Measurements from ENCODE around the gene CMTM6.
"Not testable (repeated sequence)": the region's sequence is repeated elsewhere in the genome, so short reads cannot be mapped to it uniquely, and the experiment has no call there.

The CMTM6 gene

DNA sequence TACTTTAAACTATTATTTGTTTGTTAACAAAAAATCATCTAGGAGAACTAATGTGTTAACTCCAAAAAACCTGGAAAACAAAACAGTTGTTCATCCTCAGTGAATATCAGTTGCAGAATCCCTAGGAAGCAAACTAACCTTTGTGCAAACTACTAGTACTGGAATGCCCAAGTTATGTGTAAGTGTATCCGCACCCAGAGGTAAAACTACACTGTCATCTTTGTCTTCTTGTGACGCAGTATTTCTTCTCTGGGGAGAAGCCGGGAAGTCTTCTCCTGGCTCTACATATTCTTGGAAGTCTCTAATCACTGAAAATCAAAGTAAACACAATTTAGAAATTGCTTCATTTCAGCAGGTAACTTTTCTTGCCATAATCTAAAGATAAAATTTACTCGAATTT is 38.2 kb upstream of the CMTM6 start:
- no peak overlapping the region for H3K4me3 ChIP-seq
- H3K27ac ChIP-seq = no peak overlapping the region
- no peak for TF ChIP-seq CTCF (IDR thresholded peaks at IDR 0.05)
- DNase-seq (ENCODE audit: low spot score) = no peak

DNA sequence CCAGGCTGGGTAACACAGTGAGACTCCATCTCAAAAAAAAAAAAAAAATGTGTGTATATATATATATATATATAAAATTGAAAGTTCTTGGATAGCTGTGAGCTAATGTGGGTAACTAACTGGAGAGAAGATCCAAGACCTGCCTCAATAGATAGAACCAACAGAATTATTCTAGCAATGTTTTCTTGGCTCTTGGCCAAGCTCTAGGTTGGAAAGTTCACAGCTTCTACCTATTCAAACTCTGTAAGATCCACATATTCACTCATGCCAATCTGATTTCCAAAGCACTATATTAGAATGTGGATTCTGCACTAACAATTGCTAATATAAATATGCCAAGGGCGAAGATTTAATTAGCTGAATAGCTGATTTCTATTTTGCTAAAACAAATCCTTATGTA is 29.8 kb upstream of the CMTM6 start:
- TF ChIP-seq CTCF (IDR thresholded peaks at IDR 0.05) = no peak
- no peak for DNase-seq (ENCODE audit: low spot score)
- no peak overlapping the region for H3K4me3 ChIP-seq
- H3K27ac ChIP-seq = no peak overlapping the region

GRCh38 chr3:32531010-32531647 is 28.5 kb upstream of the CMTM6 start:
- H3K4me3 ChIP-seq = no peak overlapping the region
- DNase-seq (ENCODE audit: low spot score) = no peak
- H3K27ac ChIP-seq = no peak overlapping the region
- no peak for TF ChIP-seq CTCF (IDR thresholded peaks at IDR 0.05)

- DNase-seq (ENCODE audit: low spot score) = no peak
- no peak overlapping the region for H3K4me3 ChIP-seq
- no peak overlapping the region for H3K27ac ChIP-seq
- no peak for TF ChIP-seq CTCF (IDR thresholded peaks at IDR 0.05)
Measured at GRCh38 chr3:32525720-32526119, 23.1 kb upstream of the CMTM6 start.

DNA sequence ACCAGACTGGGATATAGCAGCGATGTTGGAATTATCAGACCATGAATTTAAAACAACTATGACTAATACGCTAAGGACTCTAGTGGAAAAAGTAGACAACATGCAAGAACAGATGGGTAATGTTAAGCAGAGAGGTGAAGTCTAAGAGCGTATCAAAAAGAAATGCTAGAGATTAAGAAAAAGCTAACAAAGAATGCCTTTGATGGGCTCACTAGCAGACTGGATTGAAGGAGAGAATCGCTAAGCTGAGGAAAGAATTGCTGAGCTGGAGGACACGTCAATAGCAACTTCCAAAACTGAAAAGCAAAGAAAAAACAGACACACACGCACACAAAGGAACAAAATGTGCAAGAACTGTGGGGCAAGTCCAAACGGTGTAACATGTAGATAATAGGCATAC is 20.0 kb upstream of the CMTM6 start:
- H3K4me3 ChIP-seq = no peak overlapping the region
- H3K27ac ChIP-seq = no peak overlapping the region
- no peak for DNase-seq (ENCODE audit: low spot score)
- TF ChIP-seq CTCF (IDR thresholded peaks at IDR 0.05) = no peak

DNA sequence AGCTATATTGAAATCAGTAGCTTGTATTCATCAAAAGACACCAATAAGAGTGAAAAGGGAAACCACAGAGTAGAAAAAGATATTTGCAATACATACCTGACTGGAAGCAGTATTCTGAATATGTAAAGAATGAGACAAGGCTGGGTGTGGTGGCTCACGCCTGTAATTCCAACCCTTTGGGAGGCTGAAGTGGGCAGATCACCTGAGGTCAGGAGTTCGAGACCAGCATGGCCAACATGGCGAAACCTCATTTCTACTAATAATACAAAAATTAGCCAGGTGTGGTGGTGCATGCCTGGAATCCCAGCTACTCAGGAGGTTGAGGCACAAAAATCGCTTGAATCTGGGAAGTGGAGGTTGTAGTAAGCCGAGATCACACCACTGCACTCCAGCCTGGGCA is 16.3 kb upstream of the CMTM6 start:
- DNase-seq (ENCODE audit: low spot score); H3K4me3 ChIP-seq; H3K27ac ChIP-seq: not testable (repeated sequence)

DNA sequence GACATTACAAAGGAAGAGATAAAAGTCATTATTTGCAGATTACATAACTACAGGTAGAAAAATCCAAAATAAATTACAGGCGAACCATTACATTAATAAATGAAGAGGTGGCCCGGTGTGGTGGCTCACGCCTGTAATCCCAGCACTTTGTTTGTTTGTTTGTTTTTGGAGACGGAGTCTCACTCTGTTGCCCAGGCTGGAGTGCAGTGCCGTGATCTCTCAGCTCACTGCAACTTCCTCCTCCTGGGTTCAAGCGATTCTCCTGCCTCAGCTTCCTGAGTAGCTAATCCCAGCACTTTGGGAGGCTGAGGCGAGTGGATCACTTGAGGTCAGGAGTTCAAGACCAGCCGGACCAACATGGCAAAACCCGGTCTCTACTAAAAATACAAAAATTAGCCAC is 14.1 kb upstream of the CMTM6 start:
- not testable (repeated sequence) for H3K4me3 ChIP-seq; DNase-seq (ENCODE audit: low spot score)
- peak overlapping the region in 1 of 2 donors; percentile 38 for H3K27ac ChIP-seq

GRCh38 chr3:32511005-32511404 is 8.4 kb upstream of the CMTM6 start:
- TF ChIP-seq CTCF (IDR thresholded peaks at IDR 0.05) = no peak
- no peak overlapping the region for H3K4me3 ChIP-seq
- H3K27ac ChIP-seq = no peak overlapping the region
- no peak for DNase-seq (ENCODE audit: low spot score)
